HG03521 (cell line): ENCODE results near the gene ACP2.

Experiments
- ATAC-seq: cut with Tn5 transposase; IDR thresholded peaks from one replicate; pipeline ENCODE4 v1.9.1; 2021; ENCODE audit warnings: mild to moderate bottlenecking, moderate library complexity; ENCODE audit not compliant: unreplicated experiment

ACP2 gene

DNA sequence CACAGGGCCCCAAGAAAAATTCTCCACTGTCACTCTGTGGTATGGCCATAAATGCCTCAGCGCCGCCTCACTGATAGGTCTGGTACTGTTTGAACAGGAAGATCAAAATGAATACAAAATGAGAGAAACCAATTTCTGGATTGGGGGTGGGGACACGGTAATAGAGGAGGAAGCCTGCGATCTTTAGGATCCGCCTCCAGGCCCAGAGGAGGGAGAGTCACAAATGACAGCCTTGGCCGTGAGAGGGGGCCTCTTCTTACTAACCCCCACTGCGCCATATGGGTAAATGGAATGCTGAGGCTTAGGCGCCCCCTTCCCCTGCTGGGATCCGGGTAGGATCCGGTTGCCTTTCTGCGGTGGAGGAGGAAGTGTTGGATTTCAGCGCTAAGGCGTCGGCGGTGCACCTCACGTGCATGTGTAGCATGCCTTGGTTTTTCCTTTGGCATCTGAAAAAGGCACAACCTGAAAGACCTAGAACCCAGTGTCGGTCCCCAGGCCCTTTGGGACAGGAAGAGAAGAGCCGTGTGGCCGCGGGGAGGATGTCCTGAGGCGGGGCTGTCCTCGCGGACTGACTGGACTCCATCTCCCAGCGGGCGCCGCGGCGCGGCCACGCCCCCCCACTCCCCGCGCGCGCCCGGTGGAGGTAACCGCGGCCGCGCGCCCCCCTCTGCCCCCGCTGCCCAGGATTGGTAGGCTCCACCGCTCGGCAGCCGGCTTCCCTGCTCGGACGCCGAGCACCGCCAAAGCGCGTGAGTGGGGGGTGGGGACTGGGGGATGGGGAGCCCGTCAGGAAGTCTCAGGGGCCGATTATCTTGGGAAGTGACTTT, 20.6 kb upstream of the ACP2 start:
- ATAC-seq, result peak; percentile 47

DNA sequence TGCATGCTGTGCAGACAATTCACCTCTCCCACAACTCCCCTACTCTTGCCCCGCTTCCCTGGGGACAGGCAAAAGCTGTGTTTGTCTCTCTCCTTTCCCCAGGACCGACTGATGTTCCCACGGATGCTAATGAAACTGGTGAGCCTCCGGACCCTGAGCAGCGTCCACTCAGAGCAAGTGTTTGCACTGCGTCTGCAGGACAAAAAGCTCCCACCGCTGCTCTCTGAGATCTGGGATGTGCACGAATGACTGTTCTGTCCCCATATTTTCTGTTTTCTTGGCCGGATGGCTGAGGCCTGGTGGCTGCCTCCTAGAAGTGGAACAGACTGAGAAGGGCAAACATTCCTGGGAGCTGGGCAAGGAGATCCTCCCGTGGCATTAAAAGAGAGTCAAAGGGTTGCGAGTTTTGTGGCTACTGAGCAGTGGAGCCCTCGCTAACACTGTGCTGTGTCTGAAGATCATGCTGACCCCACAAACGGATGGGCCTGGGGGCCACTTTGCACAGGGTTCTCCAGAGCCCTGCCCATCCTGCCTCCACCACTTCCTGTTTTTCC, 19.9 kb upstream of the ACP2 start:
- no peak for ATAC-seq

DNA sequence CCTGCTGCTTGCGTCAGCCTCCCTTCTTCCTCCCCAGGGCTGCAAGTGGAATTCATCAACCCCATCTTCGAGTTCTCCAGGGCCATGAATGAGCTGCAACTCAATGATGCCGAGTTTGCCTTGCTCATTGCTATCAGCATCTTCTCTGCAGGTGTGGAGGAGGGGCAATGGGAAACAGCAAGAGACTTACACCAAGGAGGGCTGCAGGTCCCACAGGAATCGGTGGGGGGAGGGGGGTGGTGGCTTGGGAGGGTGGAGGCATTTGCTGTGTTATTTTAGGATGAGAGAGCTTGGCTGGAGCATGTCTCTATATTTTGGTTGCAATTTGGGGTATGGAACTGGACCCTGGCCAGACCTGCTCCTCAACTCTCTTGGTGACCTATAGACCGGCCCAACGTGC, 19.3 kb upstream of the ACP2 start:
- ATAC-seq, result no peak

DNA sequence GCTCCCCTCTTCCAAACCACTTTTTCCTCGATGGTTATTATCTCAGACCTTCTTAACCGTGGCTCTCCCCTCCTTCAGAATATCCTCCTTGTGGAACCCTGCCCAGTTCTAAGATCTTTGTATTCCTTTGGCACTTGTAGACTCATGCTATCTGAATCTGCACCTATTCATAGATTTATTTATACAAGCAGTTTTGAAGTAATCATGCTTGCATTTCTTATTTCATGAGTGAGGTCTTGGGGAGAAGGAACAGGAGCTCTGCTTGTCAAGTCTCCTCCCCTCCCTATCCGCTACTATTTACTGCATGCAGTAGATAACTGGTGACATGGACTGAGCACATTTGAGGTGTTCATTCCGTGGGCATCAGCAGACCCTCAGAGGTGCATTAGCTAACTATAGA, 15.9 kb upstream of the ACP2 start:
- no peak for ATAC-seq

DNA sequence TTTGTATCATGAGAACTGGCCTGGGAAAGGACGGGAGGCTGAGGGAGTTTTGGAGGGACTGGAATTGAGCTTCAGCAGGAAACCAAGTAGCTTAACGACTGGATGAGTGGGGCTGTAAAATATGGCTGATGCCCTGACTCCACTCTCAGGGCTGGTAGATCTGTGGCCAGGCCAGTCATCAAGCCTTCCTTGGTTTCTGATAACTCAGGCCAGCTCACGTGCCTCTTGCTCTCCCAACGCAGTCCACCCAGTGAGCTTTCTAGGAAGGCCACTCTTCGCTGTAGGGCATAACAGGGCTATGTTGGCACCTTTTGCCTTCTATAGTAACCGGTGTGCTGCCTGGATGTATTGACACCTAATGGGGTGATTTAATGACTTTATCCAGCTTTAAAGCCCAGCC, 15.5 kb upstream of the ACP2 start:
- ATAC-seq, result no peak

DNA sequence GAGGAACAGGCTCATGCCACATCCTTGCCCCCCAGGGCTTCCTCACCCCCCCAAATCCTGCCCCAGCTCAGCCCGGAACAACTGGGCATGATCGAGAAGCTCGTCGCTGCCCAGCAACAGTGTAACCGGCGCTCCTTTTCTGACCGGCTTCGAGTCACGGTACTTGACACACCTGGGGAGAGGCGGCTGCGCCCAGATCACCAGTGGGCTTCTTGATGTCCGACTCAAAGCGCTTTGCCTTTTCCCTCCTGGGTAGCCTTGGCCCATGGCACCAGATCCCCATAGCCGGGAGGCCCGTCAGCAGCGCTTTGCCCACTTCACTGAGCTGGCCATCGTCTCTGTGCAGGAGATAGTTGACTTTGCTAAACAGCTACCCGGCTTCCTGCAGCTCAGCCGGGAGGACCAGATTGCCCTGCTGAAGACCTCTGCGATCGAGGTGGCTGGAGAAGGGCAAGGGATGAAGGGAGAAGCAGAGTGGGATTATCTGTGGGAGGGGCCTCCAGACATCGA, 12.7 kb upstream of the ACP2 start:
- ATAC-seq, result no peak

DNA sequence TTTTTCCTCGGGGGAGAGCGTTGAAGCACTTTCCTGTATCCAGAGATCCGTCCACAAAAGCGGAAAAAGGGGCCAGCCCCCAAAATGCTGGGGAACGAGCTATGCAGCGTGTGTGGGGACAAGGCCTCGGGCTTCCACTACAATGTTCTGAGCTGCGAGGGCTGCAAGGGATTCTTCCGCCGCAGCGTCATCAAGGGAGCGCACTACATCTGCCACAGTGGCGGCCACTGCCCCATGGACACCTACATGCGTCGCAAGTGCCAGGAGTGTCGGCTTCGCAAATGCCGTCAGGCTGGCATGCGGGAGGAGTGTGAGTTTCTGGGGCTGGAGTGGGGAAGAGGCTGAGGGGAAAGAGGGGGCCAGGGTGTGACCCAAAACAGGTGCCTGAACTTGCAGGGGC, 11.8 kb upstream of the ACP2 start:
- no peak for ATAC-seq

DNA sequence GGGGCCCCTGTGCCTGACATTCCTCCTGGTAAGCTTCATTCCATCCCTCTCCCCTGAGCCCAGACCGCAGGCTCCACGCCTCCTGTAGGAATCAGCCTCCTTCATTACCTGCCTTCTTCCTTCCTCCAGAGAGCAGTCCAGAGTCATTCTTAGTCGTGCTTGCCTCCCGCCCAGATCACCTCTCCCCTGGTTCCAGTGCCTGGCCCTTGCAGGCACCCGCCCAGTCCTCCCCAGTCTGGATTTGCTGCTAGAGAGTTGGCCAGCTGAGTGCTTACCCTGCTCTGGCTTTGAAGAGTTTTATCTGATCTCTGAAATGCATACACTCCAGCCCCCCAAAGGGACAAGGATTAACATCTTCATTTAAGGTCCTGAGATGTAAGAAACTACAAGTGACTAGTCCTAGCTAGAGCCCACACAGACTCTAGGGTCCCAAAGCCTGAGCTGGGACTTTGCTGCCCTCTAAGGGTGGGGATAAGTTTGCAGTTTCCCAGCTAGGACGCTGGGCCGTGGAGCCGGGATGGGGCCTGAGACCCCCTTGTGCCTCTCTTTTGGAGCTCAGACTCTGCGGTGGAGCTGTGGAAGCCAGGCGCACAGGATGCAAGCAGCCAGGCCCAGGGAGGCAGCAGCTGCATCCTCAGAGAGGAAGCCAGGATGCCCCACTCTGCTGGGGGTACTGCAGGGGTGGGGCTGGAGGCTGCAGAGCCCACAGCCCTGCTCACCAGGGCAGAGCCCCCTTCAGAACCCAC, 10.8 kb upstream of the ACP2 start:
- no peak for ATAC-seq

DNA sequence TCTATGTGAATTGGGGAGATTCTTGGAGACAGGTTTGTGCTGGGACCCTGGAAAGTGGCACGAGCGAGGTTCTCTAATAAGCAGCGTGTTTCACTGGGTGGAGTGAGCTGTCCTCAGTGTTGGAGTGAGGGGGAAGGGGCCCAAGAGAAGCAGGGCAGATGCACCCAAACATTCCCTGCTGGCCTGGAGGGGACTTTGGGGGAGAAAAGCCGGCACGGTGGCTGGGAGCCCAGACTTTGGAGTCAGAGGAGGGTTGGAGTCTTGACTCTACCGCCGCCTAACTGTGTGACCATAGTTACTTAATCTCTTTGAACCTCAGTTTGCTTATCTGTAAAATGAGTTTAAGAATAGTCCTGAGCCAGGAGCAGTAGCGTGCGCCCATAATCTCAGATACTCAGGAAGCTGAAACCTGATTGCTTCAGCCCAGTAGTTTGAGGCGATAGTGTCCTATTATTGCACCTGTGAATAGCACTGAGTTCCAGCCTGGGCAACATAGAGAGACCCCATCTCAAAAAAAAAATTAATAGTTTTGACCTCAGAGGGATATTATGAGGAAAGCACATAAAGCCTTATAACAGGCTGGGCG, 9.8 kb upstream of the ACP2 start:
- no peak for ATAC-seq

DNA sequence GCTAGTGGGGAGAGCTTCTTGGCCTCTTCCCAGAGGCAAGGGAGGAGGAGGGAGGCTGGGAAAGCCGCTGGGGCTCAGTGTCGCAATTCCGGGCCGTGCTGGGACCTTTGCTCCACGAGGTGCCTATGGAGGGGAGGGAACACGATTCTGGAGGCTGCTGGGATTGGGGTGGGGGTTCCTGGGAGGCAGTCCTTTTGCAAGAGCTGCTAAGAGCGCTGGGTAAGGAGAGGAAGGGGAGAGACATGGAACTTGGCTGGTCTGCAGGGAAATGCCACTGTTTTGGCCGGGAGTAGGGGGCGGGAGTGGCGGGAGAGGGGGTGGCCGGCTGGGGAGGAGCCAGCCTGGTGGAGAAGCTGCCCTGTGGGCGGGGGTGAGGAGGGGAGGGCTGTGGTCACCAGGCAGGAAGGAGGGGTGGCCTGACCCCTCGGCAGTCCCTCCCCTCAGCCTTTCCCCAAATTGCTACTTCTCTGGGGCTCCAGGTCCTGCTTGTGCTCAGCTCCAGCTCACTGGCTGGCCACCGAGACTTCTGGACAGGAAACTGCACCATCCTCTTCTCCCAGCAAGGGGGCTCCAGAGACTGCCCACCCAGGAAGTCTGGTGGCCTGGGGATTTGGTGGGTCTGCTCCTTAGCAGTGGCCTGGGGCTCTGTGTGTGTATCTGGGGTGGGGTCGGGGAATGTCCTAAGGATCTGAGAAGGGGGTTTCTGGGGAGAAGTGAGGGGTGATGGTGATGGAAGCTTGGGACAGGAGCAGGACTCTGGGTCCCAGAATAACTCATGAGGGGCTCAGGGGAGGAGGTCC, 9.1 kb upstream of the ACP2 start, which contains the start of gene NR1H3:
TSS of gene NR1H3 (plus strand) at position 480 of the 800 bp plus-strand sequence. CDS start 1,221 bp downstream, outside the sequence.
- no peak for ATAC-seq

DNA sequence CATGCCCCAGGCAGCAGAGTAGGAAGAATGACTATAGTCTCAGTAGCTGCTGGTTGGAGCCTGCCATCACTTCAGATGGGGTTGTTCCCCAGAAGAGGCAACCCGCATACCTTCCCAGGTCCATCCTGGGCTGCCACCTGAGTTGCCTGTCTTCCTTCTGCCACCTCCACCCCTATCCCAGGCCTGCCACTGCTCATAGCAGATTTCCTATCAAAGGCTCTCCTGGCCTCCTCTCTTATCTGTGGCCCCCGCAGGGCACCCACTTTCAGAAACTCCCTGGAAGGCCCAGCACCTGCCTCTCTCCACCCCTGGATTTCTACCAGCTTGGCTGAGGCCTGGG, 8.5 kb upstream of the ACP2 start:
- ATAC-seq, result no peak

DNA sequence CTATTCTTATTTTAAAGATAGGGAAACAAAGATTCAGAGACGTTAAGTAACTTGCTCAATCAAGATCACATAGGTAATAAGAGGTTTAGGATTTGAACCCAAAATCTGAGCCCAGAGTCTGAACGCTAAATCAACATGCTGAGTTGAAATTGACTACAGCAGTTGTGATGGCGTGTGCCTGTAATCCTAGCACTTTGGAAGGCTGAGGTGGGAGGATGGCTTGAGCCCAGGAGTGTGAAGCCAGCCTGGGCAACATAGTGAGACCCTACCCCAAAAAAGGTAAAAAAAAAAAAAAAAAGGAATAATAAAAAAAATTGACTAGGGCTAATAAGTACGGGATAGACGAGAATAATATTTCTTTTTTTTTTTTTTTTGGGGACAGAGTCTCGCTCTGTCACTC, 7.8 kb upstream of the ACP2 start:
- ATAC-seq, result no peak

DNA sequence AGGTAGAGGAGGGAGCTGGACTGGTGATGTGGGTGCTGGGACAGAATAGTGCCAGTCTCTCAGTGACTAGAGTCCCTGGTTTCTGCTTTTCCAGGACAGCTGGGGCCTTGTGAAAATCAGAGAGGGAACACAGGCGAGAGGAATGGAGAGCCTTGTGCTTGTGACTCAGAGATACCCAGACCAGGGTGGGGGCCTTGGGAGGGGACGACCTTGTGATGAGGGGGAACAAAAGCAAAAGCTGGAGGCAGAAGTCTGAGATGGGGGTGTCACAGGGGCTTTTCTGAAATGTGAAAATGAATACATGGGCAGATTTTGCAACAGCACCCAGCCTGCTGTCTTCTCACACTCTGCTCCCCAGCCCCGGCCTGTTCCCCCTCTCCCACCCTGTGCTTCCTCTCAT, 5.8 kb upstream of the ACP2 start:
- no peak for ATAC-seq

DNA sequence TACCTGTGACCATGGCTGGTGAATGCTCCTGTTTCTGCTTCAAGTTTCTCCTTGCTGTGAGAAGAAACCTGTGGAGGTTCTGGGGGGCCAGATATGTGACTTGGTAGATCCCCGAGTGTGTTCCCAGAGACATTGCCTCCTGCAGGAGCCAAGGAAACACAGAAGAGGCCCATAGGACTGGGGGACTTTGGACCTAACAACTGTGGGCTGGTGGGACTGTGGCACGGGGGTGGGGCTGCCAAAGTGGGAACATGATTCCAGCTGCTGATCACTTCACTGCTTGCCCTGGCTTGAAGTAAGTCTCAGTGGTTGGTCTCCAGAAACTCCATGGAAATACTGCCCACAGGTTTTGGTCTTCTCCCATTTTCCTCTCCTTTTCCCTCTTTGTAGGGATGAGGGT, 5.0 kb upstream of the ACP2 start:
- no peak for ATAC-seq

DNA sequence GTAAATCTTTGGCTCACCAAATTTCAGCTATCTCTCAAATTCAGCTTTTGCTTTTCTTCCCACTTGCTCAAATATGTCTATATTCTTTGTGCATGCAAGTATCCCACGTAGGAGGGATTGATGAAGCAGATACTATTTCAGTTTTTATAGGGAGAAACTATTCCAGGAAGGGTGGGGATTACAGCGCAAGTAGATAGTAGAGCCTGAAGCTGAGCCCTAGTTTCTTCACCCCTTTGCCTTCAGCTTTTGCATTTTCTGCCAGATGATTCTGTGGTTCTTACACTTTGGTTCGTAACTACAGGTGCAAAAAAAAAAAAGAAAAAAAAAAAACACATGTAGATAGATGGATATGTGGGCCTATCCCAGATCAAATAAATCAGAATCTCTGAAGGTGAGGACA, 3.1 kb upstream of the ACP2 start:
- ATAC-seq, result no peak

DNA sequence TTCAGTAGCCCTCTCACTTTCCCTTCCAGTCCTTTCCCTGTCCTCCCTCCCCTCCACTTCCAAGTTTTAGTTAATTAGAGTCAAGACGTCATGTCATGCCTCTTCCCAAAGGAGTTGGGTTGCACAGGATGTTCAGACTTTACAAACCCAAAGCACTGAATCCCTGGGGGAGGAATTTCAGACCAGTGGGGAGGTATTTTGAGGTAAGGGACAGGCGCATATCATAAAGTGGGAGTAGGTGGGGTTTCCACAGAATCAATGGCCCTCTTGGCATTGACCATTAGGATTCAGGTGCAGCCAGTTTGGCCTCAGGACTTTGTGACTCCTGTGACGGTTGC, 733 bp upstream of the ACP2 start:
- no peak for ATAC-seq

DNA sequence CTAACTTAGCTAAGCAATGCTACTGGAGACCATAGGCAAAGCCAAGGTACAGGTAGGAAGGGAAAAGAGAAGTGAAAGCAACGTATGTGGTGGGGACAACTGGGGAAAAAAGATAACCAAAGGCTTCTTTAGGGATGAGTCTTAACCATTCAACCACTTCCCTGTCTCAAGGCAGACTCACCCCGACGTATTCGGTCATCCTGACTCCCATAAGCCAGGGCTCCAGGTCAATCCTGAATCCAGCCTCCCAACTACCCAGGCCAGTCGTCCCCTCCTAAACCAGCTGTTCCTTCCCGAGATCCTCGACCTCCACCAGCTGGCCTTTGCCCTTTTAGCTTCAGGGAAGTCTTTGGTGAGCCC, 330 bp downstream of the ACP2 start:
- no peak for ATAC-seq

DNA sequence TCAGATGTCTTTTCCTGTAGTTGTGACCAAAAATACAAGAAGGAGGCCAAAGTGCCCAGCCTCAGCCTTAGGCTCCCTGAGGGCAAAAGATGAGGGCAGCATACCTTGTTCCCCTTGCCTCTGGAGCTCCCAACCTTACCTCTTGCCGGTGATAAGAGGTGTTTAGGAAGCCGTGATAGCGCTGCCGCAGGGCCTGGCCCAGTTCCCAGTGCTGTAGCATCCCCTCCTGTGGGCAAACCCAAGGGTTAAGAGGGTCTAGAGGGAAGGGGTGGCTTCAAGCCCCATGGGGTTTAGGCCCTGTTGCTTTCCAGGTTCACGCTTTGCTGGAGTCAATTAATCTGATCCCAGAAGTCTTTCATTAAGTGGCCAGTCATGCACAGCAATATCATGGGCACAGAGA, 1.1 kb downstream of the ACP2 start:
- no peak for ATAC-seq

DNA sequence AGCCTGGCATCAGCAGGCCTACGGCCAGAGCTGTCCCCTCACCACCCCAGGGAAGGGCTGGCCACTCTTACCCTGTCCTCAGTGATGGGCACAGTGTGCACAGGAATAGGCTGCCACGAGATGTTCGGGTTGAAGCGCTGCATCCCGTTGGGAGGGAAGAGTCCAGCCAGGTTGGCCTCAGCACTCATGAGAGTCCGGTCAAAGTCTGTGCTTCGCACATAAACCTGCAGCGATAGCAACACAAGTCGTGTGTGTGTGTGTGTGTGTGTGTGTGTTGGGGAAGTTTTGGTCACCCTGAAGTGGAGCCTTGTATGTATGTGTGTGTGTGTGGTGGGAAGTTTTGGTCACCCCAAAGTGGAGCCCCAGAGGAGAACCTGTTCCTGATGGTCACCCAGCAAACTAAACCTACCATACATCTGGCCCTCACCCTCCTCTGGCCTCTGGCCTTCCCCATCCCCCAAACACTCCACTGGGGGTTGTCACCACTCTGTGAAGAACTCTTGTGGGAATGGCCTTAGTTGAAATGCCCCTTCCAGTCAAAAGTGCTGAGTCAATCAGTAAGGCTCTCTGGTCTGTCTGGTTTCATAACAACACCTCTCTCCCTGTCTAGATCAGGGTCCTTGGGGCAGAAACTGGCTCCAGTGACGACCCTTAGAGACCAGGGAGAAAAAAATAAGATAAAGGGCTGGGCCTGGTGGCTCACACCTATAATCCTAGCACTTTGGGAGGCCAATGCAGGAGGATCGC, 2.8 kb downstream of the ACP2 start:
- no peak for ATAC-seq
